ENCODE data around the gene SLC22A9. TPM values are rescaled to one million over a fixed set of nuclear protein-coding genes. Genes with fewer than 3 reads are reported as not detected.
"Not testable (repeated sequence)": the region's sequence is repeated elsewhere in the genome, so short reads cannot be mapped to it uniquely, and the experiment has no call there.

SLC22A9 gene
- total RNA-seq (not detected), polyA plus RNA-seq (not detected)
- long read RNA-seq, donor 1, result 0 reads
- long read RNA-seq, donor 2, result 0 reads
- long read RNA-seq, donor 3, result 0 reads
- long read RNA-seq, donor 4, result 0 reads
- long read RNA-seq, donor 5, result 0 reads
- long read RNA-seq, donor 6, result 0 reads
- long read RNA-seq, donor 7, result 0 reads
- long read RNA-seq, donor 8, result 0 reads
- long read RNA-seq, donor 9, result 0 reads
- long read RNA-seq, donor 10, result 0 reads

DNA sequence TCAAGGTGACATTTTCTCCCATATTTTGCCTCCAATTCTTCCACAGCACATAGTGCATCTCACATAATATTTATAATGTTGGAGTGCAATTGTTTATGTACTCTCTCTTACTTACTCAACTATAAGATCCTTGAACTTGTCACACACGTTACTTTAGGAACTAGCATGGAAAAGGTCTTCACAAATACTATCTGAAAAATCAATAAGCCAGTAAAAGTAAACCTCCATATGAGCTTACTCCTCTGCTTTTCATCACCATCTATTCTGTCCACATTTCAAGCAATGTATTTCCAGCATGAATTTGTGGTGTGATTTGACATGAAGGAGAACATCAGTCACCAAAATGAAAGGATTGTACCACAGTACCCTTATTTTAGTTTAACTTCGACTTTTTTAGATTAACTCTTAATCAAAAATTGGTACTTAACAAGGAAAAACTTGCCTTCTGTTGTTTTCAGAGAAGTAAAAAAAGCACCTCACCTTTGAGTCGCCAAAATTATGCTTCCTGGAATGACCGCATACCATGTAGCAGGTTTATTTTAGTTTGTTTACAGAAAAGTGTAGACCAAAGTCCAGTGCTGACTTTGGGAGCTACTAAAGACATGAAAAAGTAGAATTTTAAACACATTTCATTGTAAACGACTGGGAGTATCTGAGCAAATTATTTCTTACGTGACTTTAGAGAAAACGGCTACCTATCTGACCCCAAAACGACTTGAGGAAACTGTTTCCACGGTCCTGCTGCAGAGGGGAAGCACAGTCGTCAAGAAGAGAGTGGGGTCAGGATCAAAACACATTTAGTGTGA, at the start of gene SLC22A9:
Gene SLC22A9 (plus strand): TSS at position 621 of the 806 bp plus-strand sequence. CDS start 272 bp downstream, outside the sequence.
- TF ChIP-seq EP300 (IDR thresholded peaks at IDR 0.05), result no peak
- no peak for TF ChIP-seq POLR2AphosphoS5 (IDR thresholded peaks at IDR 0.05)
- TF ChIP-seq POLR2A (IDR thresholded peaks at IDR 0.05), result no peak
- TF ChIP-seq, protein P1, sequence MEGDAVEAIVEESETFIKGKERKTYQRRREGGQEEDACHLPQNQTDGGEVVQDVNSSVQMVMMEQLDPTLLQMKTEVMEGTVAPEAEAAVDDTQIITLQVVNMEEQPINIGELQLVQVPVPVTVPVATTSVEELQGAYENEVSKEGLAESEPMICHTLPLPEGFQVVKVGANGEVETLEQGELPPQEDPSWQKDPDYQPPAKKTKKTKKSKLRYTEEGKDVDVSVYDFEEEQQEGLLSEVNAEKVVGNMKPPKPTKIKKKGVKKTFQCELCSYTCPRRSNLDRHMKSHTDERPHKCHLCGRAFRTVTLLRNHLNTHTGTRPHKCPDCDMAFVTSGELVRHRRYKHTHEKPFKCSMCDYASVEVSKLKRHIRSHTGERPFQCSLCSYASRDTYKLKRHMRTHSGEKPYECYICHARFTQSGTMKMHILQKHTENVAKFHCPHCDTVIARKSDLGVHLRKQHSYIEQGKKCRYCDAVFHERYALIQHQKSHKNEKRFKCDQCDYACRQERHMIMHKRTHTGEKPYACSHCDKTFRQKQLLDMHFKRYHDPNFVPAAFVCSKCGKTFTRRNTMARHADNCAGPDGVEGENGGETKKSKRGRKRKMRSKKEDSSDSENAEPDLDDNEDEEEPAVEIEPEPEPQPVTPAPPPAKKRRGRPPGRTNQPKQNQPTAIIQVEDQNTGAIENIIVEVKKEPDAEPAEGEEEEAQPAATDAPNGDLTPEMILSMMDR (IDR thresholded peaks at IDR 0.05), result no peak
- H3K9me3 ChIP-seq, result no peaks in the 10 kb centered on the region
- intact Hi-C loops (cut with DNase I; ENCODE audit: low total_unique reads), result no loop called here
- WGBS, 5 donors, result 19 to 34% (median 28%) methylated on average over 10 of the region's 10 CpGs
- peaks cover 0 to 4% (median 0%) of the 10 kb centered on the region in 4 donors for H3K4me1 ChIP-seq
- peak in 1 of 2 donors; percentile 65 for DNase-seq
- H3K27ac ChIP-seq, result no peak within 1 kb of the TSS
- no peaks in the 10 kb centered on the region for H3K36me3 ChIP-seq
- no peak within 1 kb of the TSS for H3K4me3 ChIP-seq
- H3K27me3 ChIP-seq, result no peaks in the 10 kb centered on the region

- TF ChIP-seq, protein P1 (IDR thresholded peaks at IDR 0.05), result no peak
- TF ChIP-seq POLR2A (IDR thresholded peaks at IDR 0.05), result no peak
- no peak for TF ChIP-seq EP300 (IDR thresholded peaks at IDR 0.05)
- TF ChIP-seq POLR2AphosphoS5 (IDR thresholded peaks at IDR 0.05), result no peak
- H3K9me3 ChIP-seq, result peaks cover 0 to 25% (median 11%) of the 10 kb centered on the region in 4 donors
- no peaks in the 10 kb centered on the region for H3K27me3 ChIP-seq
- no peaks in the 10 kb centered on the region for H3K4me1 ChIP-seq
- no peak overlapping the region for H3K4me3 ChIP-seq
- H3K36me3 ChIP-seq, result no peaks in the 10 kb centered on the region
- intact Hi-C loops (cut with DNase I; ENCODE audit: low total_unique reads), result no loop called here
- no peak for DNase-seq
- no peak overlapping the region for H3K27ac ChIP-seq
These were observed 47.9 kb upstream of the SLC22A9 start for GRCh38 chr11:63321723-63322122.

DNA sequence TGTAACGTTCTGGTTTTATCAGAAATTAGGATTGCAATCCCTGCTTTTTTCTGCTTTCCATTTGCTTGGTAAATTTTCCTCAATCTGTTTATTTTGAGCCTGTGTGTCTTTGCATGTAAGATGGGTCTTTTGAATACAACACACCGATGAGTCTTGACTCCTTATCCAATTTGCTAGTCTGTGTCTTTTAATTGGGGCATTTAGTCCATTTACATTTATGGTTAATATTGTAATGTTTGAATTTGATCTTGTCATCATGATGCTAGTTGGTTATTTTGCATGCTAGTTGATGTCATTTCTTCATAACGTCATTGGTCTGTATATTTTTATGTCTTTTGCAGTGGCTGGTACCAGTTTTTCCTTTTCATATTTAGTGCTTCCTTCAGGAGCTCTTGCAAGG, 34.5 kb upstream of the SLC22A9 start:
- H3K4me3 ChIP-seq; H3K27me3 ChIP-seq; H3K27ac ChIP-seq; H3K36me3 ChIP-seq; intact Hi-C loops (cut with DNase I; ENCODE audit: low total_unique reads); DNase-seq; H3K4me1 ChIP-seq: not testable (repeated sequence)
- WGBS, 5 donors, result 73 to 85% (median 77%) methylated on average over 3 of the region's 3 CpGs
- peaks cover 0 to 23% (median 17%) of the 10 kb centered on the region in 4 donors for H3K9me3 ChIP-seq

- Histone ChIP-seq H3K4me3 (no peak overlapping the region), H3K27me3 (peaks cover 0 to 6% (median 0%) of the 10 kb centered on the region in 3 donors), H3K27ac (no peak overlapping the region), H3K4me1 (no peaks in the 10 kb centered on the region), H3K9me3 (peaks cover 0 to 23% (median 15%) of the 10 kb centered on the region in 4 donors), H3K36me3 (no peaks in the 10 kb centered on the region)
- DNase-seq, result no peak
- intact Hi-C loops (cut with DNase I; ENCODE audit: low total_unique reads), result no loop called here
- 76 to 91% (median 83%) methylated on average over 3 of the region's 3 CpGs for WGBS, 5 donors
- TF ChIP-seq POLR2A (IDR thresholded peaks at IDR 0.05), result no peak
- no peak for TF ChIP-seq POLR2AphosphoS5 (IDR thresholded peaks at IDR 0.05)
- TF ChIP-seq, protein P1 (IDR thresholded peaks at IDR 0.05), result no peak
- TF ChIP-seq EP300 (IDR thresholded peaks at IDR 0.05), result no peak
These were observed 32.5 kb upstream of the SLC22A9 start for GRCh38 chr11:63337070-63337469.

- TF ChIP-seq POLR2A (IDR thresholded peaks at IDR 0.05) (no peak), EP300 (IDR thresholded peaks at IDR 0.05) (no peak), POLR2AphosphoS5 (IDR thresholded peaks at IDR 0.05) (no peak)
- TF ChIP-seq, protein P1 (IDR thresholded peaks at IDR 0.05), result no peak
- Histone ChIP-seq H3K9me3 (no peaks in the 10 kb centered on the region), H3K4me1 (no peaks in the 10 kb centered on the region), H3K4me3 (no peak overlapping the region), H3K27ac (no peak overlapping the region), H3K27me3 (no peaks in the 10 kb centered on the region), H3K36me3 (no peaks in the 10 kb centered on the region)
- no peak for DNase-seq
- intact Hi-C loops (cut with DNase I; ENCODE audit: low total_unique reads), result no loop called here
- 74 to 89% (median 85%) methylated on average over 1 of the region's 1 CpG for WGBS, 5 donors
These were observed 26.5 kb upstream of the SLC22A9 start for GRCh38 chr11:63343130-63343529.
